GM12872 (cell line): ENCODE results near the gene CDCP1.

Experiments
- CTCF ChIP-seq: IDR thresholded peaks from 3 replicates; pipeline ENCODE4 v1.5.1; 2011; ENCODE audit warnings: low read depth, mild to moderate bottlenecking, low read length, moderate library complexity; ENCODE audit not compliant: insufficient read depth

Gene CDCP1

GRCh38 chr3:45084820-45085816 is 61.1 kb downstream of the CDCP1 start:
- no peak for TF ChIP-seq CTCF

GRCh38 chr3:45084361-45084760 is 61.8 kb downstream of the CDCP1 start:
- TF ChIP-seq CTCF = no peak

GRCh38 chr3:45083023-45083422 is 63.2 kb downstream of the CDCP1 start:
- no peak for TF ChIP-seq CTCF

- no peak for TF ChIP-seq CTCF
These were observed 64.0 kb downstream of the CDCP1 start for GRCh38 chr3:45082142-45082538.

GRCh38 chr3:45081506-45082141 is 64.6 kb downstream of the CDCP1 start:
- TF ChIP-seq CTCF = no peak

GRCh38 chr3:45080824-45081223 is 65.4 kb downstream of the CDCP1 start:
- no peak for TF ChIP-seq CTCF

- TF ChIP-seq CTCF = no peak
These were observed 66.5 kb downstream of the CDCP1 start for GRCh38 chr3:45079715-45080114.
